Neural progenitor cell (in vitro differentiated cells): ENCODE measurements around the gene TDRD9. TPM values are rescaled to one million over a fixed set of nuclear protein-coding genes. Genes with fewer than 3 reads are reported as not detected.

Experiments used
- DNase-seq: peaks from one replicate; pipeline ENCODE4 v3.0.0-alpha.2; 2016; ENCODE audit warnings: low spot score
- H2AFZ ChIP-seq: fragments of 200-600 bp; sonication (generic); replicated peaks from 2 replicates; pipeline ENCODE4 v1.6.1; 2016; ENCODE audit warnings: antibody characterized with exemption
- H3F3A ChIP-seq: fragments of 200-600 bp; sonication (generic); 2 replicates; pipeline ENCODE4 v1.6.1; 2016; ENCODE audit warnings: antibody characterized with exemption, low read depth
- H3K27ac ChIP-seq: fragments of 200-600 bp; sonication (generic); 2 replicates; pipeline ENCODE4 v1.5.1; 2016; ENCODE audit warnings: mild to moderate bottlenecking
- H3K27me3 ChIP-seq: fragments of 200-600 bp; sonication (generic); 2 replicates; pipeline ENCODE4 v1.6.1; 2016; ENCODE audit warnings: mild to moderate bottlenecking, moderate library complexity
- H3K36me3 ChIP-seq: fragments of 200-600 bp; sonication (generic); 2 replicates; pipeline ENCODE4 v1.5.1; 2016
- H3K4me1 ChIP-seq: fragments of 200-600 bp; sonication (generic); 2 replicates; pipeline ENCODE4 v1.6.1; 2016; ENCODE audit warnings: mixed run types
- H3K4me2 ChIP-seq: fragments of 200-600 bp; sonication (generic); 2 replicates; pipeline ENCODE4 v1.6.1; 2016
- H3K4me3 ChIP-seq: fragments of 200-600 bp; sonication (generic); 2 replicates; pipeline ENCODE4 v1.5.1; 2016
- H3K79me2 ChIP-seq: fragments of 200-600 bp; sonication (generic); 2 replicates; pipeline ENCODE4 v1.6.1; 2016; ENCODE audit warnings: low read depth
- H3K9ac ChIP-seq: fragments of 200-600 bp; sonication (generic); 2 replicates; pipeline ENCODE4 v1.6.1; 2016
- H3K9me3 ChIP-seq: fragments of 200-600 bp; sonication (generic); 2 replicates; pipeline ENCODE4 v1.5.1; 2016; ENCODE audit warnings: low read depth
- H4K20me1 ChIP-seq: fragments of 200-600 bp; sonication (generic); 2 replicates; pipeline ENCODE4 v1.6.1; 2016; ENCODE audit warnings: low read depth
- H3K27ac Mint-ChIP-seq: 3 replicates; pipeline ENCODE4 v1.8.0; 2021; ENCODE audit warnings: mixed read lengths
- H3K27me3 Mint-ChIP-seq: 2 replicates; pipeline ENCODE4 v1.8.0; 2022; ENCODE audit warnings: low read depth, mild to moderate bottlenecking, inconsistent platforms, moderate library complexity, mixed read lengths; ENCODE audit not compliant: insufficient read depth
- H3K36me3 Mint-ChIP-seq: 3 replicates; pipeline ENCODE4 v1.8.0; 2021; ENCODE audit warnings: mixed read lengths
- H3K4me1 Mint-ChIP-seq: 3 replicates; pipeline ENCODE4 v1.8.0; 2021; ENCODE audit warnings: mixed read lengths
- H3K4me3 Mint-ChIP-seq: 3 replicates; pipeline ENCODE4 v1.8.0; 2021; ENCODE audit warnings: mild to moderate bottlenecking, moderate library complexity, mixed read lengths
- H3K9me3 Mint-ChIP-seq: 3 replicates; pipeline ENCODE4 v1.8.0; 2020; ENCODE audit warnings: mixed read lengths
- EZH2 ChIP-seq: fragments of 200-600 bp; sonication (generic); IDR thresholded peaks from 2 replicates; pipeline ENCODE4 v1.6.1; 2017; ENCODE audit warnings: antibody characterized with exemption, mild to moderate bottlenecking, moderate library complexity
- EZH2phosphoT487 ChIP-seq: fragments of 200-600 bp; sonication (generic); IDR thresholded peaks from 2 replicates; pipeline ENCODE4 v1.6.1; 2017; ENCODE audit warnings: antibody characterized with exemption
- total RNA-seq: library from RNA; depleted of rRNA; stranded (reverse); fragments of >200 nt; gene quantifications from 2 replicates; pipeline ENCODE4 v1.2.3, GENCODE V29; 2015; ENCODE audit warnings: low replicate concordance
- TF ChIP-seq, protein P1 (sequence below): fragments of 200-600 bp; sonication (generic); IDR thresholded peaks from 2 replicates; pipeline ENCODE4 v1.5.1; 2017; ENCODE audit warnings: antibody characterized with exemption, mild to moderate bottlenecking

The TDRD9 gene
- total RNA-seq, 1 donor from 2014 or later: not detected

DNA sequence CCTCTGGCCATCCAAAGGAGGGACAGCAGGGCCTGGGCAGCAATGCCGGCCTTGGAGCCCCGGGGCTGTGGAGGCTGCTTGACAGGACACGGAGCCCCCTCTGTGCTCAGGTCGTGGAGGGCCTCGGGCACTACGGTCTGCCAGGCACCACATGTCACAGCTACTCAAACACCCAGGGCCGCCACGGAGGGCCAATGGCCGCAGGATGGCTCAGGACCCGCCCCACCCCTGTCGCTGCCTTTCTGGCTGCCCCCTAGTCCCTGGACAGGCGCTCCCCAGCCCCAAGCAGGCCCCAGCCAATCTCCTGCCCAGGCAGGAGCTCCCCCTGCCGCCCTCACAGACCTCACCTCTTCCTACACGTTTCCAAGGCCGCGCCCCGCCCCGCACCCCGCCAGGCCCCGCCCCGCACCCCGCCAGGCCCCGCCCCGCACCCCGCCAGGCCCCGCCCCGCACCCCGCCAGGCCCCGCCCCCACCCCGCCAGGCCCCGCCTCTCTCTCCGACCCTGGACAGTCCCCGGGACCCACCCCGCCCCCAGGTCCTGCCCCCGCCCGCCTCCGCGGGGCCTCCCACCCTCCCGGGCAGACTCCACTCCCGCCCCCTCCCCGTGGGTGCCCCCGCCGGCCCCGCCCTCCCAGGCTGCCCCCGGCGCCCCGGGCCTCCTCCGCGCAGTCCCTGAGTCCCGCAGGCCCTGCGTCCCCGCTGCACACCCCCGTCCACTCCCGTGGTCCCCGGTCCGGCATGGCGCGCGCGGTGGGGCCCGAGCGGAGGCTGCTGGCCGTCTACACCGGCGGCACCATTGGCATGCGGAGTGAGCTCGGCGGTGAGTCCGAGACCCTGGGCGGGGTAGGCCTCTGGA is 157.0 kb downstream of the TDRD9 start, which contains the start of gene ASPG:
Gene ASPG (plus strand): TSS at position 669 of the 857 bp plus-strand sequence. CDS start 71 bp downstream, at position 740.
- Histone ChIP-seq H3K9me3 (no peaks in the 10 kb centered on the region), H3K27ac (no peak within 1 kb of the TSS), H3K4me3 (peak within 1 kb of the TSS; percentile 49), H3K36me3 (no peaks in the 10 kb centered on the region), H3F3A (no peaks in the 10 kb centered on the region), H3K79me2 (no peaks in the 10 kb centered on the region), H3K4me1 (no peaks in the 10 kb centered on the region), H3K9ac (no peak within 1 kb of the TSS), H4K20me1 (no peaks in the 10 kb centered on the region), H2AFZ (peak within 1 kb of the TSS; percentile 79), H3K4me2 (peak within 1 kb of the TSS; percentile 76), H3K27me3 (peaks cover 20% of the 10 kb centered on the region)
- H3K9me3 Mint-ChIP-seq: no peaks in the 10 kb centered on the region
- DNase-seq: peak; percentile 79
- no peak within 1 kb of the TSS for H3K4me3 Mint-ChIP-seq
- no peaks in the 10 kb centered on the region for H3K36me3 Mint-ChIP-seq
- H3K27me3 Mint-ChIP-seq: peaks cover 5% of the 10 kb centered on the region
- peak; percentile 33 for TF ChIP-seq EZH2
- TF ChIP-seq EZH2phosphoT487: no peak
- TF ChIP-seq, protein P1, sequence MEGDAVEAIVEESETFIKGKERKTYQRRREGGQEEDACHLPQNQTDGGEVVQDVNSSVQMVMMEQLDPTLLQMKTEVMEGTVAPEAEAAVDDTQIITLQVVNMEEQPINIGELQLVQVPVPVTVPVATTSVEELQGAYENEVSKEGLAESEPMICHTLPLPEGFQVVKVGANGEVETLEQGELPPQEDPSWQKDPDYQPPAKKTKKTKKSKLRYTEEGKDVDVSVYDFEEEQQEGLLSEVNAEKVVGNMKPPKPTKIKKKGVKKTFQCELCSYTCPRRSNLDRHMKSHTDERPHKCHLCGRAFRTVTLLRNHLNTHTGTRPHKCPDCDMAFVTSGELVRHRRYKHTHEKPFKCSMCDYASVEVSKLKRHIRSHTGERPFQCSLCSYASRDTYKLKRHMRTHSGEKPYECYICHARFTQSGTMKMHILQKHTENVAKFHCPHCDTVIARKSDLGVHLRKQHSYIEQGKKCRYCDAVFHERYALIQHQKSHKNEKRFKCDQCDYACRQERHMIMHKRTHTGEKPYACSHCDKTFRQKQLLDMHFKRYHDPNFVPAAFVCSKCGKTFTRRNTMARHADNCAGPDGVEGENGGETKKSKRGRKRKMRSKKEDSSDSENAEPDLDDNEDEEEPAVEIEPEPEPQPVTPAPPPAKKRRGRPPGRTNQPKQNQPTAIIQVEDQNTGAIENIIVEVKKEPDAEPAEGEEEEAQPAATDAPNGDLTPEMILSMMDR: no peak
- no peaks in the 10 kb centered on the region for H3K4me1 Mint-ChIP-seq
- peak within 1 kb of the TSS; percentile 9 for H3K27ac Mint-ChIP-seq

DNA sequence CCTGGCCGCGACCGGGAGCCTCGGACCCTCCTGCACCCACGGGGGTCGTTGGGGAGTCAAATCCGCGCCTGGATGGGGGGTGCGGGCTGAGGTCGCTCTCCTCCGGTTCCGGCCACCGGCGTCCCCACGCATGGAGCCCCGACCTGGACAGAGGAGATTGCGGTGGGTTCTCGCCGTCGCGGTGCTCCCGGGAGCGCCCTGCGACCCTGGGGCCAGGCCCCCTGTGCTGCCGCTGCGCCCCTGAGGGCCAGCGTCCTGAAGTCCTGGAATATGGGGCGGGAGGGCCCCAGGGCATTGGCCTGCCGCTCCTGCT is 157.6 kb downstream of the TDRD9 start:
- no peak overlapping the region for H3K27ac Mint-ChIP-seq
- H3K27me3 ChIP-seq: peaks cover 20% of the 10 kb centered on the region
- no peaks in the 10 kb centered on the region for H3F3A ChIP-seq
- H3K9me3 ChIP-seq: no peaks in the 10 kb centered on the region
- H2AFZ ChIP-seq: peak overlapping the region; percentile 79
- H3K9ac ChIP-seq: no peak overlapping the region
- H3K79me2 ChIP-seq: no peaks in the 10 kb centered on the region
- no peaks in the 10 kb centered on the region for H3K4me1 Mint-ChIP-seq
- no peaks in the 10 kb centered on the region for H4K20me1 ChIP-seq
- H3K4me1 ChIP-seq: no peaks in the 10 kb centered on the region
- H3K9me3 Mint-ChIP-seq: no peaks in the 10 kb centered on the region
- TF ChIP-seq EZH2phosphoT487: no peak
- TF ChIP-seq, protein P1: no peak
- TF ChIP-seq EZH2: no peak
- no peaks in the 10 kb centered on the region for H3K36me3 ChIP-seq
- H3K4me3 ChIP-seq: peak overlapping the region; percentile 49
- H3K27ac ChIP-seq: no peak overlapping the region
- no peak overlapping the region for H3K4me3 Mint-ChIP-seq
- no peak for DNase-seq
- no peaks in the 10 kb centered on the region for H3K36me3 Mint-ChIP-seq
- peak overlapping the region; percentile 76 for H3K4me2 ChIP-seq
- H3K27me3 Mint-ChIP-seq: peaks cover 5% of the 10 kb centered on the region

DNA sequence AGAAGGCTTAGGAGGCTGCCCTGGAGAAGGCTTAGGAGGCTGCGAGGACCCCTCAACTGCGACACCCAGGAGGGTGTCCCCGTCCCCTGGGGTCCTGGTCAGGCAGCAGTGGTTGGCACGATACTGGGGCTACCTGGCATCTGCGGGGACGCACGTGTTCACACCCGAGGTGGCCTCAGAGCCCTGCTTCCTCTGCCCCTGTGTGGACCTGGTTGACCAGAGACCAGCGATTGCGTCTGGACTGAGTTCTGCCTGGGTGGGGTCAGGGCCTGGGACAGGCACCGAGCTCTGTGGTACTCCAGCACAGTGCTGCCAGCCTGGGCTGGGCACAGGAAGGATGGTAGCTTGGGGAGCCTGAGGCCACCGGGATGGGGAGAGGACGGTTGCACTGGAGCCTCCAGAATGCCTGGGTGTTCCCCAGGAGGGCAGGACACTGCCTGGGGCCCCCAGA is 158.0 kb downstream of the TDRD9 start:
- H3K4me1 Mint-ChIP-seq: no peaks in the 10 kb centered on the region
- H3K27ac Mint-ChIP-seq: no peak overlapping the region
- H3K4me3 ChIP-seq: no peak overlapping the region
- peaks cover 20% of the 10 kb centered on the region for H3K27me3 ChIP-seq
- H3K4me1 ChIP-seq: no peaks in the 10 kb centered on the region
- no peaks in the 10 kb centered on the region for H3K36me3 ChIP-seq
- H3K4me3 Mint-ChIP-seq: no peak overlapping the region
- peak overlapping the region; percentile 76 for H3K4me2 ChIP-seq
- H3K79me2 ChIP-seq: no peaks in the 10 kb centered on the region
- H3K36me3 Mint-ChIP-seq: no peaks in the 10 kb centered on the region
- H3K9ac ChIP-seq: no peak overlapping the region
- no peak for DNase-seq
- no peak overlapping the region for H2AFZ ChIP-seq
- peaks cover 5% of the 10 kb centered on the region for H3K27me3 Mint-ChIP-seq
- no peaks in the 10 kb centered on the region for H3F3A ChIP-seq
- no peaks in the 10 kb centered on the region for H3K9me3 Mint-ChIP-seq
- H4K20me1 ChIP-seq: no peaks in the 10 kb centered on the region
- TF ChIP-seq EZH2phosphoT487 (no peak), EZH2 (no peak)
- TF ChIP-seq, protein P1: no peak
- H3K27ac ChIP-seq: no peak overlapping the region
- no peaks in the 10 kb centered on the region for H3K9me3 ChIP-seq
